ENCODE data around the gene SLC35G1. TPM values are rescaled to one million over a fixed set of nuclear protein-coding genes. Genes with fewer than 3 reads are reported as not detected.

SLC35G1 gene
- total and polyA plus RNA-seq, 2 of the 13 experiments (the other 11 are each of a cell fraction or from before 2014, with no cell fraction given), result 2.5 to 4.5 TPM

- TF ChIP-seq FOSL2 (CRISPR knock-in tag; IDR thresholded peaks at IDR 0.05), result no peak
- TF ChIP-seq ZNF354B (CRISPR knock-in tag; IDR thresholded peaks at IDR 0.05), result no peak
- TF ChIP-seq, protein P1, sequence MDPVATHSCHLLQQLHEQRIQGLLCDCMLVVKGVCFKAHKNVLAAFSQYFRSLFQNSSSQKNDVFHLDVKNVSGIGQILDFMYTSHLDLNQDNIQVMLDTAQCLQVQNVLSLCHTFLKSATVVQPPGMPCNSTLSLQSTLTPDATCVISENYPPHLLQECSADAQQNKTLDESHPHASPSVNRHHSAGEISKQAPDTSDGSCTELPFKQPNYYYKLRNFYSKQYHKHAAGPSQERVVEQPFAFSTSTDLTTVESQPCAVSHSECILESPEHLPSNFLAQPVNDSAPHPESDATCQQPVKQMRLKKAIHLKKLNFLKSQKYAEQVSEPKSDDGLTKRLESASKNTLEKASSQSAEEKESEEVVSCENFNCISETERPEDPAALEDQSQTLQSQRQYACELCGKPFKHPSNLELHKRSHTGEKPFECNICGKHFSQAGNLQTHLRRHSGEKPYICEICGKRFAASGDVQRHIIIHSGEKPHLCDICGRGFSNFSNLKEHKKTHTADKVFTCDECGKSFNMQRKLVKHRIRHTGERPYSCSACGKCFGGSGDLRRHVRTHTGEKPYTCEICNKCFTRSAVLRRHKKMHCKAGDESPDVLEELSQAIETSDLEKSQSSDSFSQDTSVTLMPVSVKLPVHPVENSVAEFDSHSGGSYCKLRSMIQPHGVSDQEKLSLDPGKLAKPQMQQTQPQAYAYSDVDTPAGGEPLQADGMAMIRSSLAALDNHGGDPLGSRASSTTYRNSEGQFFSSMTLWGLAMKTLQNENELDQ (CRISPR knock-in tag; IDR thresholded peaks at IDR 0.05; ENCODE audit: borderline replicate concordance), result no peak
- no peak for TF ChIP-seq TBL1XR1 (IDR thresholded peaks at IDR 0.05; ENCODE audit: borderline replicate concordance, low read length, partially characterized antibody)
- TF ChIP-seq PHB2 (IDR thresholded peaks at IDR 0.05; ENCODE audit: partially characterized antibody), result no peak
- TF ChIP-seq CEBPG (CRISPR knock-in tag; IDR thresholded peaks at IDR 0.05), result no peak
- no peak for TF ChIP-seq ZNF143 (CRISPR knock-in tag; IDR thresholded peaks at IDR 0.05)
- no peak for TF ChIP-seq ZNF639 (CRISPR knock-in tag; conservative IDR thresholded peaks at IDR 0.05)
- peak; percentile 55; the same call in 1 of the 2 replicates for TF ChIP-seq ZNF605 (CRISPR knock-in tag; IDR thresholded peaks at IDR 0.05)
- no peak for TF ChIP-seq MZF1 (CRISPR knock-in tag; IDR thresholded peaks at IDR 0.05; ENCODE audit: borderline replicate concordance)
- TF ChIP-seq HMG20B (CRISPR knock-in tag; conservative IDR thresholded peaks at IDR 0.05), result no peak
- TF ChIP-seq FIP1L1 (IDR thresholded peaks at IDR 0.05; ENCODE audit: borderline replicate concordance, insufficient read depth, low read depth, low read length), result no peak
- no peak for TF ChIP-seq HDAC2 (CRISPR knock-in tag; IDR thresholded peaks at IDR 0.05)
- TF ChIP-seq JUN (CRISPR knock-in tag; IDR thresholded peaks at IDR 0.05), result no peak
- TF ChIP-seq PREB (CRISPR knock-in tag; IDR thresholded peaks at IDR 0.05), result no peak
- TF ChIP-seq ARHGAP35 (CRISPR knock-in tag; IDR thresholded peaks at IDR 0.05; ENCODE audit: borderline replicate concordance), result no peak
- no peak for TF ChIP-seq ZSCAN22 (CRISPR knock-in tag; IDR thresholded peaks at IDR 0.05)
- TF ChIP-seq ZNF264 (CRISPR knock-in tag; IDR thresholded peaks at IDR 0.05), result no peak
- no peak for TF ChIP-seq ZNF550 (CRISPR knock-in tag; IDR thresholded peaks at IDR 0.05; ENCODE audit: borderline replicate concordance)
- no peak for TF ChIP-seq ZNF878 (CRISPR knock-in tag; IDR thresholded peaks at IDR 0.05)
- TF ChIP-seq ZNF782 (CRISPR knock-in tag; IDR thresholded peaks at IDR 0.05; ENCODE audit: borderline replicate concordance), result no peak
- TF ChIP-seq ZFP82 (CRISPR knock-in tag; IDR thresholded peaks at IDR 0.05; ENCODE audit: borderline replicate concordance), result 0 out of 2 replicates have a peak, but pooled peaks have one; percentile 38
- 0 out of 2 replicates have a peak, but pooled peaks have one; percentile 38 for TF ChIP-seq HOXD1 (CRISPR knock-in tag; IDR thresholded peaks at IDR 0.05)
- TF ChIP-seq, protein P2, sequence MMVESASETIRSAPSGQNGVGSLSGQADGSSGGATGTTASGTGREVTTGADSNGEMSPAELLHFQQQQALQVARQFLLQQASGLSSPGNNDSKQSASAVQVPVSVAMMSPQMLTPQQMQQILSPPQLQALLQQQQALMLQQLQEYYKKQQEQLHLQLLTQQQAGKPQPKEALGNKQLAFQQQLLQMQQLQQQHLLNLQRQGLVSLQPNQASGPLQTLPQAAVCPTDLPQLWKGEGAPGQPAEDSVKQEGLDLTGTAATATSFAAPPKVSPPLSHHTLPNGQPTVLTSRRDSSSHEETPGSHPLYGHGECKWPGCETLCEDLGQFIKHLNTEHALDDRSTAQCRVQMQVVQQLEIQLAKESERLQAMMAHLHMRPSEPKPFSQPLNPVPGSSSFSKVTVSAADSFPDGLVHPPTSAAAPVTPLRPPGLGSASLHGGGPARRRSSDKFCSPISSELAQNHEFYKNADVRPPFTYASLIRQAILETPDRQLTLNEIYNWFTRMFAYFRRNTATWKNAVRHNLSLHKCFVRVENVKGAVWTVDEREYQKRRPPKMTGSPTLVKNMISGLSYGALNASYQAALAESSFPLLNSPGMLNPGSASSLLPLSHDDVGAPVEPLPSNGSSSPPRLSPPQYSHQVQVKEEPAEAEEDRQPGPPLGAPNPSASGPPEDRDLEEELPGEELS (CRISPR knock-in tag; IDR thresholded peaks at IDR 0.05), result no peak
Measured at GRCh38 chr10:93893646-93894515, at the start of gene SLC35G1 (continued).

Measured in HepG2 (cell line).